Measurements from ENCODE around the gene UNC93A. TPM values are rescaled to one million over a fixed set of nuclear protein-coding genes. Genes with fewer than 3 reads are reported as not detected.

Gene UNC93A
- total and polyA plus RNA-seq, 2 donors (not counting 1 experiment from before 2014, with no cell fraction given), result not detected

- Mint-ChIP-seq H3K4me1 (no peaks in the 10 kb centered on the region), H3K4me3 (no peak overlapping the region), H3K27ac (no peak overlapping the region), H3K27me3 (peaks cover 25% of the 10 kb centered on the region), H3K9me3 (ENCODE audit: insufficient read depth) (no peaks in the 10 kb centered on the region)
- WGBS (ENCODE audit: insufficient coverage), result 84% methylated on average over 6 of the region's 6 CpGs
- peaks cover 0 to 5% (median 2%) of the 10 kb centered on the region in 4 experiments for H3K27me3 ChIP-seq (replicated peaks in 1 of 4; ENCODE audit: control extremely low read depth in 1 of 4, control insufficient read depth in 3 of 4, insufficient read depth in 4 of 4, low read length in 3 of 4)
- no peak overlapping the region for H3K4me3 ChIP-seq (ENCODE audit: control extremely low read depth in 1 of 5, extremely low read depth in 1 of 5, insufficient read depth in 1 of 5, low read depth in 2 of 5, low read length in 4 of 5)
- no peaks in the 10 kb centered on the region for H4K20me1 ChIP-seq (ENCODE audit: control insufficient read depth, insufficient read depth, low read length, poor library complexity, severe bottlenecking)
- no peak overlapping the region for H3K4me2 ChIP-seq (replicated peaks; ENCODE audit: low read depth, low read length, poor library complexity, severe bottlenecking)
- intact Hi-C loops (cut with micrococcal nuclease), result no loop called here
- no peak for ATAC-seq (ENCODE audit: low read depth)
- H3K9me3 ChIP-seq (ENCODE audit: control extremely low read depth in 1 of 3, control insufficient read depth in 2 of 3, insufficient read depth in 1 of 3, low read length in 2 of 3), result no peaks in the 10 kb centered on the region
- no peak for DNase-seq
- no peaks in the 10 kb centered on the region for H3K79me2 ChIP-seq (ENCODE audit: control insufficient read depth, insufficient read depth, low read length)
- ChIA-PET POLR2A (no interaction called here), CTCF (interaction anchor here (1.4 to 1.6 kb wide), 3 partner anchors 506 to 521 kb away, joined by 3 to 7 read pairs (median 3); no protein-coding TSS in a partner anchor)
- no peaks in the 10 kb centered on the region for H3K36me3 ChIP-seq (replicated peaks in 1 of 2; ENCODE audit: control extremely low read depth in 1 of 2, control insufficient read depth in 1 of 2, extremely low read depth in 1 of 2, insufficient read depth in 2 of 2, low read length in 1 of 2)
- H3K27ac ChIP-seq (ENCODE audit: low read length in 2 of 2), result no peak overlapping the region
- no peak overlapping the region for H2AFZ ChIP-seq (ENCODE audit: insufficient read depth, low read depth, low read length, poor library complexity, severe bottlenecking)
- H3K9ac ChIP-seq (ENCODE audit: low read length), result no peak overlapping the region
- no peaks in the 10 kb centered on the region for H3K4me1 ChIP-seq (ENCODE audit: control insufficient read depth in 2 of 2, insufficient read depth in 2 of 2, low read length in 2 of 2)
- TF ChIP-seq CTCF (IDR thresholded peaks at IDR 0.05) (no peak), EZH2 (IDR thresholded peaks at IDR 0.05; ENCODE audit: borderline replicate concordance, insufficient read depth, low read depth, low read length, poor library complexity, severe bottlenecking) (no peak)
These were observed 1.4 kb downstream of the UNC93A start for GRCh38 chr6:167292301-167293087.

- POLR2A ChIA-PET, result no interaction called here
- no peaks in the 10 kb centered on the region for H3K9me3 ChIP-seq (ENCODE audit: control extremely low read depth in 1 of 3, control insufficient read depth in 2 of 3, insufficient read depth in 1 of 3, low read length in 2 of 3)
- H3K36me3 ChIP-seq (replicated peaks in 1 of 2; ENCODE audit: control extremely low read depth in 1 of 2, control insufficient read depth in 1 of 2, extremely low read depth in 1 of 2, insufficient read depth in 2 of 2, low read length in 1 of 2), result no peaks in the 10 kb centered on the region
- H3K27ac Mint-ChIP-seq, result no peak overlapping the region
- no peak overlapping the region for H3K4me3 ChIP-seq (ENCODE audit: control extremely low read depth in 1 of 5, extremely low read depth in 1 of 5, insufficient read depth in 1 of 5, low read depth in 2 of 5, low read length in 4 of 5)
- H3K79me2 ChIP-seq (ENCODE audit: control insufficient read depth, insufficient read depth, low read length), result no peaks in the 10 kb centered on the region
- no peaks in the 10 kb centered on the region for H3K9me3 Mint-ChIP-seq (ENCODE audit: insufficient read depth)
- DNase-seq (no peak), ATAC-seq (ENCODE audit: low read depth) (no peak)
- H3K4me3 Mint-ChIP-seq, result no peak overlapping the region
- intact Hi-C loops (cut with micrococcal nuclease), result no loop called here
- H3K9ac ChIP-seq (ENCODE audit: low read length), result no peak overlapping the region
- TF ChIP-seq CTCF (IDR thresholded peaks at IDR 0.05) (no peak), EZH2 (IDR thresholded peaks at IDR 0.05; ENCODE audit: borderline replicate concordance, insufficient read depth, low read depth, low read length, poor library complexity, severe bottlenecking) (no peak)
- H2AFZ ChIP-seq (ENCODE audit: insufficient read depth, low read depth, low read length, poor library complexity, severe bottlenecking), result no peak overlapping the region
- peaks cover 2% of the 10 kb centered on the region for H3K4me1 Mint-ChIP-seq
- WGBS (ENCODE audit: insufficient coverage), result 86% methylated on average over 8 of the region's 10 CpGs
- H3K4me2 ChIP-seq (replicated peaks; ENCODE audit: low read depth, low read length, poor library complexity, severe bottlenecking), result no peak overlapping the region
- no peak overlapping the region for H3K27ac ChIP-seq (ENCODE audit: low read length in 2 of 2)
- CTCF ChIA-PET, result interaction anchor here (1.4 to 1.6 kb wide), 2 partner anchors 518 to 522 kb away, joined by 3 to 7 read pairs; no protein-coding TSS in a partner anchor
- peaks cover 25% of the 10 kb centered on the region for H3K27me3 Mint-ChIP-seq
- peaks cover 0 to 5% (median 2%) of the 10 kb centered on the region in 4 experiments for H3K27me3 ChIP-seq (replicated peaks in 1 of 4; ENCODE audit: control extremely low read depth in 1 of 4, control insufficient read depth in 3 of 4, insufficient read depth in 4 of 4, low read length in 3 of 4)
- H3K4me1 ChIP-seq (ENCODE audit: control insufficient read depth in 2 of 2, insufficient read depth in 2 of 2, low read length in 2 of 2), result peaks cover 1 to 3% of the 10 kb centered on the region in 2 donors
- no peaks in the 10 kb centered on the region for H4K20me1 ChIP-seq (ENCODE audit: control insufficient read depth, insufficient read depth, low read length, poor library complexity, severe bottlenecking)
These were observed 2.0 kb downstream of the UNC93A start for GRCh38 chr6:167293088-167293589.

All from B cell (primary cell).